Nephron (organoid): ENCODE measurements around the gene KLHL25.

ENCODE experiments used
- H3K27ac Mint-ChIP-seq, 3 experiments: 2 replicates each; pipeline ENCODE4 v1.8.0; 2020; ENCODE audit warnings: mixed read lengths in 3 of 3, mild to moderate bottlenecking in 2 of 3, moderate library complexity in 1 of 3
- H3K27me3 Mint-ChIP-seq: 2 replicates; pipeline ENCODE4 v1.8.0; 2021; ENCODE audit warnings: low read depth, mild to moderate bottlenecking, moderate library complexity, mixed read lengths
- H3K36me3 Mint-ChIP-seq: 2 replicates; pipeline ENCODE4 v1.8.0; 2020; ENCODE audit warnings: low read depth, mixed read lengths
- H3K4me1 Mint-ChIP-seq: 2 replicates; pipeline ENCODE4 v1.8.0; 2020; ENCODE audit warnings: mixed read lengths
- H3K4me3 Mint-ChIP-seq, 3 experiments: 2 replicates each; pipeline ENCODE4 v1.8.0; 2020; ENCODE audit warnings: mild to moderate bottlenecking in 3 of 3, mixed read lengths in 3 of 3, moderate library complexity in 2 of 3
- H3K9me3 Mint-ChIP-seq: 2 replicates; pipeline ENCODE4 v1.8.0; 2020; ENCODE audit warnings: mixed read lengths
- TF ChIP-seq, protein P1 (sequence below), 3 experiments: fragments of 200-600 bp; sonication (generic); IDR thresholded peaks; one replicate each; pipeline ENCODE4 v1.5.0; 2021; ENCODE audit warnings: antibody characterized with exemption in 3 of 3; ENCODE audit not compliant: unreplicated experiment in 3 of 3

The KLHL25 gene

DNA sequence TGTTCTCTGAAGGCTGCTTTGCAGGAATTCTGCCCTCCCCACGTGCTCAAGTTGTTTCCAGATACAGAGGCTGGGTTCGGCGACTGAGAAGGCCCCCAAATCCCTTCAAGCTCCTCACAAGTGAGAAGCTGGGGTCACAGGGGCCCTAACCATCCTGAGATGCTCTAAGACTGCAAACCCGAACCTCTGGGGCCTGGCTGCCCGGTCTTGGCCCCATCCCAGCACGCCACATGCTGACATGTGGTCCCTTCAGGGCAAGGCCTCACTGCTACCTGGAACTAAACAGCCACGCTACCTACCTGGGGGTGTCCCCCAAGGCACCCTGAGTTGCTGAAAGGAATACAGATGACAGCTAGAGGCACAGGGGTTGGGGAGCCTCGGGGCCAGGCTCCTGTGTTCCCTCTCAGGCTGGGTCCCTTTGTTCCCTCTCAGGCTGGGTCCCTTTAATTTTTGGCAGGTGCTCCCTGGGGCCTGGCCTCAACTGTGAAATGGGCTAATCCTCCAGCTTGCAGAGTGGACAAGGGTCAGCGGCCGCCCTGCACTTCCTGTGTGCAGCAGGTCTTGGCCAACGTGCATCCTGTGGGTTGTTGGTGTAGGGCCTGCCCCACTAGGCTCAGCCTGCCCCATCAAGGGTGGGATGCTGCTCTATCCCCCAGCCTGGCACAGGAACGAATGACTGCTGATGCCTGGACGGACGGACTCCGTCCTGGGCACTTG, 32.5 kb downstream of the KLHL25 start:
- Mint-ChIP-seq H3K27ac (peak overlapping the region; percentile 31 to 80 (median 71)), H3K4me1 (peaks cover 41% of the 10 kb centered on the region), H3K27me3 (no peaks in the 10 kb centered on the region), H3K9me3 (no peaks in the 10 kb centered on the region), H3K36me3 (peaks cover 12% of the 10 kb centered on the region), H3K4me3 (no peak overlapping the region)
- TF ChIP-seq, protein P1, sequence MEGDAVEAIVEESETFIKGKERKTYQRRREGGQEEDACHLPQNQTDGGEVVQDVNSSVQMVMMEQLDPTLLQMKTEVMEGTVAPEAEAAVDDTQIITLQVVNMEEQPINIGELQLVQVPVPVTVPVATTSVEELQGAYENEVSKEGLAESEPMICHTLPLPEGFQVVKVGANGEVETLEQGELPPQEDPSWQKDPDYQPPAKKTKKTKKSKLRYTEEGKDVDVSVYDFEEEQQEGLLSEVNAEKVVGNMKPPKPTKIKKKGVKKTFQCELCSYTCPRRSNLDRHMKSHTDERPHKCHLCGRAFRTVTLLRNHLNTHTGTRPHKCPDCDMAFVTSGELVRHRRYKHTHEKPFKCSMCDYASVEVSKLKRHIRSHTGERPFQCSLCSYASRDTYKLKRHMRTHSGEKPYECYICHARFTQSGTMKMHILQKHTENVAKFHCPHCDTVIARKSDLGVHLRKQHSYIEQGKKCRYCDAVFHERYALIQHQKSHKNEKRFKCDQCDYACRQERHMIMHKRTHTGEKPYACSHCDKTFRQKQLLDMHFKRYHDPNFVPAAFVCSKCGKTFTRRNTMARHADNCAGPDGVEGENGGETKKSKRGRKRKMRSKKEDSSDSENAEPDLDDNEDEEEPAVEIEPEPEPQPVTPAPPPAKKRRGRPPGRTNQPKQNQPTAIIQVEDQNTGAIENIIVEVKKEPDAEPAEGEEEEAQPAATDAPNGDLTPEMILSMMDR (IDR thresholded peaks at IDR 0.05; ENCODE audit: unreplicated experiment in 3 of 3): no peak

DNA sequence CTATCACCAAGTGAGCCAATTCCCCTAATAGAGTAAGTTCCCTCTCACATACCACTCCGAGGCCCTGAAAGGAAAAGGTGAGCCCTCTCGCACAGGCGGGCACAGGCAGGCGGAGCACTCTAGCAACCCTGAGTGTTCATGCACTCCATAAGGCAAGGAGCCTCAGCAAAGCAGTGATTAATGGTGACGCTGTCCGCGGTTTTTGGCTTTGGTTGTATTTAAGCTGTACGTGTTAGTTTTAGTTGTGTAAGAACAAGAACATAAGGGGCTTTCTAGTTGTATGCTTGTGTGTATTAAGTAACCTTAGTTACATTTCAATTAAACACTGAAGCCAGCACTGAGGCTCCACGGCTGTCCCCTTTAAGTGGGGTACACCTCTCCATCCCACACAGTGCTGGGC, 33.1 kb downstream of the KLHL25 start:
- H3K27me3 Mint-ChIP-seq: no peaks in the 10 kb centered on the region
- H3K36me3 Mint-ChIP-seq: peaks cover 12% of the 10 kb centered on the region
- H3K27ac Mint-ChIP-seq: peak overlapping the region; percentile 31 to 80 (median 71)
- H3K9me3 Mint-ChIP-seq: no peaks in the 10 kb centered on the region
- TF ChIP-seq, protein P1 (IDR thresholded peaks at IDR 0.05; ENCODE audit: unreplicated experiment in 3 of 3): no peak
- no peak overlapping the region for H3K4me3 Mint-ChIP-seq
- peaks cover 38% of the 10 kb centered on the region for H3K4me1 Mint-ChIP-seq

GRCh38 chr15:85760531-85761371, 34.0 kb downstream of the KLHL25 start:
- no peak overlapping the region for H3K4me3 Mint-ChIP-seq
- peaks cover 12% of the 10 kb centered on the region for H3K36me3 Mint-ChIP-seq
- H3K27me3 Mint-ChIP-seq: no peaks in the 10 kb centered on the region

GRCh38 chr15:85760049-85760448, 34.7 kb downstream of the KLHL25 start:
- no peak overlapping the region for H3K4me3 Mint-ChIP-seq
- H3K36me3 Mint-ChIP-seq: peaks cover 12% of the 10 kb centered on the region
- no peaks in the 10 kb centered on the region for H3K27me3 Mint-ChIP-seq
- TF ChIP-seq, protein P1 (IDR thresholded peaks at IDR 0.05; ENCODE audit: unreplicated experiment in 3 of 3): no peak
- no peak overlapping the region for H3K27ac Mint-ChIP-seq
- H3K4me1 Mint-ChIP-seq: peaks cover 30% of the 10 kb centered on the region
- H3K9me3 Mint-ChIP-seq: no peaks in the 10 kb centered on the region

More at GRCh38 chr15:85760531-85761371, 34.0 kb downstream of the KLHL25 start:
- Mint-ChIP-seq H3K27ac (no peak overlapping the region), H3K9me3 (no peaks in the 10 kb centered on the region), H3K4me1 (peaks cover 30% of the 10 kb centered on the region)
- TF ChIP-seq, protein P1 (IDR thresholded peaks at IDR 0.05; ENCODE audit: unreplicated experiment in 3 of 3): no peak

- no peaks in the 10 kb centered on the region for H3K9me3 Mint-ChIP-seq
- H3K4me1 Mint-ChIP-seq: peaks cover 31% of the 10 kb centered on the region
- H3K4me3 Mint-ChIP-seq: no peak overlapping the region
- H3K27me3 Mint-ChIP-seq: no peaks in the 10 kb centered on the region
- TF ChIP-seq, protein P1 (IDR thresholded peaks at IDR 0.05; ENCODE audit: unreplicated experiment in 3 of 3): no peak
- H3K36me3 Mint-ChIP-seq: peaks cover 12% of the 10 kb centered on the region
- H3K27ac Mint-ChIP-seq: no peak overlapping the region
Measured at GRCh38 chr15:85759376-85759775, 35.3 kb downstream of the KLHL25 start.
